ENCODE data around the gene HABP2.

GRCh38 chr10:113530476-113530875 lies 22.4 kb upstream of the HABP2 start:
- TF ChIP-seq CTCF (IDR thresholded peaks at IDR 0.05) (no peak), POLR2A (IDR thresholded peaks at IDR 0.05) (no peak)
